Measurements from ENCODE around the gene PPIA.
"Not testable (repeated sequence)": the region's sequence is repeated elsewhere in the genome, so short reads cannot be mapped to it uniquely, and the experiment has no call there.

The PPIA gene

DNA sequence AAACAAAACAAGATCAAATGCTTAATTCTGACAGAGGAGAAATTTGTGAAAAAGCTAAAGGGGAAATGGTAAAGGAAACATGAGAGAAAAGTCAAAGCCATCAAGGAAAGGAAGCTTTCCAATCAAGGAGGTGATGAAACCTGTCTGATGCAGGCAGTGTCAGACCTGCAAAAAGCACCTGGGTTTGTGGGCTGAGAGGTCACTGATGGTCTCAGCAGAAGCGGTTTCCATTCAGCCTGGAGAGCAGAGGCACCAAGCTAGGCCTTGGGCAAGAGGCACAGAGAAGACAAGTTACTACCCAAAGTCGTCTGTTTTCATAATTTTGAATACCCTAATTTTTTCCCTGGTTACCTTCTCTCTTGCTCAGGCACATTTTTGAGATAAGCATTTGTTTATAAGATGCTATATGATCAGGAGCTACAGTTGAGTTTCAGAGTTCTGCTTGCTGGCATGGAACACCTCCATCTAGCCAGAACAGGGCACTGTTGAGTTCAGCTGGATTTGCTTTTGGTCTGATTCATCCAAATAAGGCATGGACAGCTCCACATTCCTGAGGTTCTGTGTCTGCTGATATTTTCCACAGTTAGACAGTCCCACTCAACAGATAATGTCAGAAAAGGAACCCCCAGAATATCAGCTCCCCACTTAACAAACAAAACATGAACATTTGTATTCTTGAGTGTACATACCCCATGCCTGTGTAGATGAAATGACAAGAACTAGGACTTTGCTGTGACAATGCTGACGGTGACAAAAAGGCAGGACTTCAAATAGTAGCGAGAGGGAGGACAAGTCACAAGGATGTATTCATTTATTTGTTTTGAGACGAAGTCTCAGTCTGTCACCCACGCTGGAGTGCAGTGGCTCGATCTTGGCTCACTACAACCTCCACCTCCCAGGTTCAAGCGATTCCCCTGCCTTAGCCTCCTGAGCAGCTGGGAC lies 4.9 kb upstream of the PPIA start:
- DNase-seq, result no peak

DNA sequence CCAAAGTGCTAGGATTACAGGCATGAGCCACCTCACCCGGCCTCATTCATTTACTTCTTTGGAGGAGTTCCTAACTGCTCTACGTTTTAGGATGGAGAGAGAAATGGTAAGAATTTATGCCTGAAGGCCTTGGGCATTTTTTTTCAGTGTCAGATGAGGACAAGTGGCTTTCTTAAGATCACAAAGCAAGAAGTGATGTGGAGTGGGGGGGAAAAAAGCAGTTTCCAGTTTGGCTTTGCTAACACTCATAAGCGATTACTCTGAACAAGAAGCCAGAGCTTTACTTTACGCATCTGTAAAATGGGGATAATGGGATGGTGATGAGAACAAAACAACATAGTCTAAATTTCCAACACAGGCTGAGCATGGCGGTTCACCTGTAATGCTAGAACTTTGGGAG lies 2.6 kb upstream of the PPIA start:
- no peak for DNase-seq

DNA sequence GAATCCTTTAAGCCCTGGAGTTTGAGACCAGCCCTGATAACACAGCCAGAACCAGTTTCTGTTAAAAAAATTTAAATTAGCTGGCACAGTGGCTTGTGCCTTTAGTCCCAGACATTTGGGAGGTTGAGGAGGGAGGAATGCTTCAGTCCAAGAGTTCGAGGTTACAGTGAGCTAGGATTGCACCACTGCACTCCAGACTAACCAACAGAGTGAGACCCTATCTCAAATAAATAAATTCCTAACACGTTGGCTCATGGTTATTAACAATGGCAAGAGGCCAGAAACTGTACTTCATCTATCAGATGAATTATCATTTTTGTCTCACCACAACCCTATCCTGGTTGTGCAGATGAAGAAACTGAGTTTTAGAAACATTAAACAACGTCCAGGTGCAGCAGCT lies 2.1 kb upstream of the PPIA start:
- DNase-seq, result no peak

DNA sequence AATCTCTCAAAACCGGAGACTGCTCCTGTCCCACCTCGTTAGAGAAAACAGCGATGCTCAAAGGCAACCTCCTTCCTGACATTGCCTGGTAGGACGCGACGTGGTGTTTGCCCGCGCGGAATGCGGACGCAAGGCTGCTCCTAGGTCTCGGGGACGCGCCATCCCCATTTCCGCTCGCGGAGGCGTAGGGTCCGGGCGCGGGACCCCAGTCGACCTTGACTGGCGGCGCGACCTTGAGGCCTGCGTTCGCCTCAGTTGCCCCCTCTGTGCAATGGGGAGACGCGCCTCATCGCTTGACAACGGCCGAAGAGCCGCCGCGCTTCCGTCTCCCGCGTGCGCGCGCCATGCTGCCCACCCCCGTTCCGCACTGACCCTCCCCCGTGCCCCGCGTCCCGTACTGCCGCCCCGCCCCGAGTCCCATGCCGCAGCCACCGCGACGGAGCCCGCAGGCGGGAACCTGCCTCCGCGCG lies 412 bp upstream of the PPIA start:
- no peak for DNase-seq

DNA sequence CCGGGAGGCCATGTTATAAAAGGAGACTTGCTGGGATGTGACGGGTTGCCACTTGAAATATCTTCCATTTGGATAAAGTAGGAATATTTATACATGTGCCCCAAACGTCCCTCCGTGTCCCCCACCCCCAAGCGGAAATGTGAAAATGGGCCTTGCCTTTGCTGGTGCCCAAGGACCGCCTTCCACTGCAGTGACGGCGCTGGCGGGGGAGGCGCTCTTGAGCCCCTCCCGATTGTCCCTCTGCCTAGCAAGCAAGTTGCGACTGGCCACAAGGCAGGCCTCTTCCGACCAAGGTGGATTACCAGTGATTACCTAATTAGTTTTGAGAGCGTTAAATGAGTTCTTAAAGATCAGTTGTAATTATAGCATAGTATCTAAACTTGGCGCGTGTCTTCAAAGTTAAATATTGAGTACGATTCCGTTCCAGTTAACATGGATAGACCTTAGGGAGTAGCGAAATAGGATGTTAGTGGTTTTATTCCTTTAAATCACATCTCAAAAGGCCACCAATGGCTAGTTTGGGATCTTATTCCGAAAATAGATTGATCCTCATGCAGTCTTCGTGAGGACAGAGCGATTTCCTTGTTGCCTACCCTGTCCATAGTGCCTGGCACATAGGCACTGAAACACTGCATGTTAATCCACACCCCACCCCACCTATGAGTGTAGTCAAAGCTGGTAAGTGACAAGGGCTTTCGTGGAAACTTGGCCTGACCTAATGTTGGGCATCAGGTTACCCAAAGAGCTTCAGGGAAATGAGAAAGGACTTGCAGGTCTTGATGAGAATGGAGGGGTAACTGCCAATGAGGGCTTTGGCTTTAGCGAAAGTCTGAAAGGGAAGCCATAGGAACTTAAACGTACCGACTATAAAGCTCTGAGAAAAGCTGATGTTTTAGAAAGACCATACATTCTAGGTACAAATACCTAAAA lies 1.1 kb downstream of the PPIA start:
- peak; percentile 63 for DNase-seq

DNA sequence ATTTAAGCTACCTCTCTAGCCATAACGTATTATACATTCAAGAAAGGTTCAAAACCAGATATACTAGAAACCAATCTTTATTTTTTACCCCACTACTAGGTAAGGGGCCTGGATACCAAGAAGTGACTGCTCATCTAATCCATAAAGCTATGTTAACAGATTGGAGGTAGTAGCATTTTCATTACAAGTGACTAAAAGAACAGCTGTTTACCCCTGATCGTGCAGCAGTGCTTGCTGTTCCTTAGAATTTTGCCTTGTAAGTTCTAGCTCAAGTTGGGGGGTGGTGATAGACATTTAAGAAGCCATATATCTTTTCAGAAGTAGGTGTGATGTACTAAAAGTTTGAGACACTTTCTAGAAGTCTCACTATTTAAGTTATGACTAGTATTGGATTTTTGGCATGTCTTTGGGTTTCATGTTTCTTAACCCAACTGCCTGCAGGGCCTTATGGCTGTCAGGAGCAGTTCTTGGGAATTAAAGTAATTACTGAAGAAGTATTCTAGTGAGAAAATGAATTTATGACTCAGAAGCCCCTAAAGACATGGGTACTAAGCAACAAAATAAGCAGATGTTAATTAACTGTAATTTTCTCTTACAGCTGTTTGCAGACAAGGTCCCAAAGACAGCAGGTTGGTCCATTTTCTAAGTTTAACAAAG lies 2.3 kb downstream of the PPIA start:
- DNase-seq, result no peak

DNA sequence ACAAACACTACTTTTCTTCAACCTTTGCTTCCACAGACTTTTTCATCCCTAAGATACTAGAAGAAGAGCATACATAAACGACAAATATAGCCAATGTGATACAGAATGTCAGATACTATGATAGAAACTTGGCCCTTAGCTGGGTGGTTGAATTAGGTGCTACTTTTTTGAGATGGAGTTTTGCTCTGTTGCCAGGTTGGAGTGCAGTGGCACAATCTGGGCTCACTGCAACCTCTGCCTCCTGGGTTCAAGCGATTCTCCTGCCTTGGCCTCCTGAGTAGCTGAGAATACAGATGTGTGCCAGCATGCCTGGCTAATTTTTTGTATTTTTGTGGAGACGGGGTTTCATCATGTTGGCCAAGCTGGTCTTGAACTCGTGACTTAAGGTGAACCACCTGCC lies 3.5 kb downstream of the PPIA start:
- DNase-seq, result no peak

DNA sequence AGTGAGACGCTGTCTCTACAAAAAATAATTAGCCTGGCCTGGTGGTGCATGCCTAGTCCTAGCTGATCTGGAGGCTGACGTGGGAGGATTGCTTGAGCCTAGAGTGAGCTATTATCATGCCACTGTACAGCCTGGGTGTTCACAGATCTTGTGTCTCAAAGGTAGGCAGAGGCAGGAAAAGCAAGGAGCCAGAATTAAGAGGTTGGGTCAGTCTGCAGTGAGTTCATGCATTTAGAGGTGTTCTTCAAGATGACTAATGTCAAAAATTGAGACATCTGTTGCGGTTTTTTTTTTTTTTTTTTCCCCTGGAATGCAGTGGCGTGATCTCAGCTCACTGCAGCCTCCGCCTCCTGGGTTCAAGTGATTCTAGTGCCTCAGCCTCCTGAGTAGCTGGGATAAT lies 5.4 kb downstream of the PPIA start:
- no peak for DNase-seq

DNA sequence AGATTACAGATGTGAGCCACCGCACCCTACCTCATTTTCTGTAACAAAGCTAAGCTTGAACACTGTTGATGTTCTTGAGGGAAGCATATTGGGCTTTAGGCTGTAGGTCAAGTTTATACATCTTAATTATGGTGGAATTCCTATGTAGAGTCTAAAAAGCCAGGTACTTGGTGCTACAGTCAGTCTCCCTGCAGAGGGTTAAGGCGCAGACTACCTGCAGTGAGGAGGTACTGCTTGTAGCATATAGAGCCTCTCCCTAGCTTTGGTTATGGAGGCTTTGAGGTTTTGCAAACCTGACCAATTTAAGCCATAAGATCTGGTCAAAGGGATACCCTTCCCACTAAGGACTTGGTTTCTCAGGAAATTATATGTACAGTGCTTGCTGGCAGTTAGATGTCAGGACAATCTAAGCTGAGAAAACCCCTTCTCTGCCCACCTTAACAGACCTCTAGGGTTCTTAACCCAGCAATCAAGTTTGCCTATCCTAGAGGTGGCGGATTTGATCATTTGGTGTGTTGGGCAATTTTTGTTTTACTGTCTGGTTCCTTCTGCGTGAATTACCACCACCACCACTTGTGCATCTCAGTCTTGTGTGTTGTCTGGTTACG lies 6.0 kb downstream of the PPIA start:
- no peak for DNase-seq

DNA sequence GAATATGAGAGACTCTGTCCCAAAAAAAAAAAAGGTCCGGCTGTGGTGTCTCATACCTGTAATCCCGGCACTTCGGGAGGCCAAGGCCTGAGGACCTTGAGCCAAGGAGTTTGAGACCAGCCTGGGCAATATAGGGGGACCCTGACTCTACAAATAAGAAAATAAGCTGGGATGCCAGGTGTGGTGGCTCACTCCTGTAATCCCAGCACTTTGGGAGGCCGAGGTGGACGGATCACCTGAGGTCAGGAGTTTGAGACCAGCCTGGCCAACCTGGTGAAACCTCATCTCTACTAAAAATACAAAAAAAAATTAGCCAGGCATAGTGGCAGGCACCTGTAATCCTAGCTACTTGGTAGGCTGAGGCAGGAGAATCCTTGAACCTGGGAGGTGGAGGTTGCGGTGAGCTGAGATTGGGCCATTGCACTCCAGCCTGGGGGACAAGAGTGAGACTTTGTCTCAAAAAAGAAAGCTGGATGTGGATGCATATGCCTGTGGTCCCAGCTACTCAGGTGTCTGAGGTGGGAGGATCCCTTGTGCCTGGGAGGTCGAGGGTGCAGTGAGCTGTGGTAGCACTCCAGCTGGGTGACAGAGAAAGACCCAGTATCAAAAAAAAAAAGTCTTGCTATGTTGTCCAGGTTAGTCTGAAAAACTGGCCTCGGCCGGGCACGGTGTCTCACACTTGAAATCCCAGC lies 7.5 kb downstream of the PPIA start:
- DNase-seq, result not testable (repeated sequence)

DNA sequence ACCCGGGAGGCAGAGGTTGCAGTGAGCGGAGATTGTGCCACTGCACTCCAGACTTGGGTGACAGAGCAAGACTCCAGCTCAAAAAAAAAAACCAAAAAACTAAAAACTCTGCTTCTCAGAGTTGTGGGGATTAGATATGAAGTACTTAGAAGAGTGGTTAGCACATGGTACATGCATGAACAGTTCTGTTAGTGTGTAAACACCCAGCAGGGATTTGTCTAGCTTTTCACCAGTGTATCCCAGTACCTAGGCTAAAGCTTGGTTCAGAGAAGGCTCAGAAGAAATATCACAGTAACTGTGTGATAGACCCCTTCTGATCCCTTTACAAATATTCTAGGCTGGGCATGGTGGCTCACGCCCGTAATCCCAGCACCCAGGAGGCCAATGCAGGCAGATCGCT lies 9.5 kb downstream of the PPIA start:
- no peak for DNase-seq

DNA sequence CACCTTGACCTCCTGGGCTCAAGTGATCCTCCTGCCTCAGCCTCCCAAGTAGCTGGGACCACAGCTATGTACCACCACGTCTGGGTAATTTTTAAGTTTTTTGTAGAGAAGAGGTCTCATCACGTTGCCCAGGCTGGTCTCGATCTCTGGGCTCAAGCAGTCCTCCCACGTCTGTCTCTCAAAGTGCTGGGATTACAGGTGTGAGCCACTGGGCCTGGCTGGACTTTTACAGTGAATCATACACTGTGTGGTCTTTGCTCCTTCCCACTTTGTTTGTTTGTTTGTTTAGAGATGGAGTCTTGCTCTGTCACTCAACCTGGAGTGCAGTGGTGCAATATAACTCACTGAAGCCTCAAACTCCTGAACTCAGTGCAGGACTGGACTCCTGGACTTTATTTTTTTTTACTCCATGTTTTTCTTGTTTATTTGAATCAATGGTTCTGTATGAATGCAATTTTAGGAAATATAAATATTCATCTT lies 12.5 kb downstream of the PPIA start:
- no peak for DNase-seq

DNA sequence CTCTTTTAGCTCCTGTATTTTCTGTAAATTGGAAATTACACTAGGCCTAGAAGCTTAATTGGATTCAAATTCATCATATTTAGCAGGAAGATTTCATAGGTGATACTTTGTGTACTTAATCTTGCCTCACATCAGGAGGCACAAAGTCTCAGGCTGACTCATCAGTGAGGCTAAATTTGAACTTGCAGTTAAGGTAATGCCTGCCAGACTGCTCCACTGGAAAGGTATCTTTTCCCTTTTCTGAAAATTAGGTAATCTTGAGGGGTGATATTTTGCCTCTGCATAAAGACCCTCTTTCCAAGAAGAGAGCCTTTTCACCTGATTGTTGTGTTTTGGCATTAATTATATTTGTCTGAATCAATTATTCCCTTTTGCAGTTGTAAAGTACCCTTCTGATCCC lies 14.6 kb downstream of the PPIA start:
- no peak for DNase-seq

DNA sequence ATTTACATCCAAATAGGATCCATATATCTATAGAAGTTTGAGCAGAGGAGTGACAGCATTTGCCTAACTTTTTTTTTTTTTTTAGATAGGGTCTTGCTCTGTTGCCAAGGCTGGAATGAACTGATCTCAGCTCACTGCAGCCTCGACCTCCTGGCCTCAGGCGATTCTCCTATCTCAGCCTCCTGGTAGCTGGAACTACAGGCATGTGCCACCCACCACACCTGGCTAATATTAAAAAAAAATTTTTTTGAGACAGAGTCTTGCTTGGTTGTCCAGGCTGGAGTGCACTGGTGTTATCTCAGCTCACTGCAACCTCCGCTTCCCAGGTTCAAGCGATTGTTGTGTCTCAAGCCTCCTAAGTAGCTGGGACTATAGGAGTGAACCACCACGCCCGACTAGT lies 15.1 kb downstream of the PPIA start:
- DNase-seq, result no peak

DNA sequence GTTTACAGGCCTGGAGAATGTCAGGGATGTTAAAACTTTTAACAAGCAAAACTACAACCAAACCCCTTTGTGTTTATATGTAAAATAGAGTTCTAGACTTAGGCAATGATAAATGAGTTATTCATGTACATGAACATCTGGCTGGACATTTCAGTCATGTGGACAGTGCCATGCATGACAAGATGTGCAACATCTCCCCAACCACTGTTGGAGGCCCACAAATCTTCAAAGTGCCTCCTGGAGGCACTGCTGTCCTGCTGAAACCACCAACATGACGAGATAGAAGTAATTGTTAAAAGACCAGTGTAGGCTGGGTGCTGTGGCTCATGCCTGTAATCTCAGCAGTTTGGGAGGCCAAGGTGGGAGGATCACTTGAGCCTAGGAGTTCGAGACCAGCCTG lies 18.4 kb downstream of the PPIA start:
- no peak for DNase-seq

DNA sequence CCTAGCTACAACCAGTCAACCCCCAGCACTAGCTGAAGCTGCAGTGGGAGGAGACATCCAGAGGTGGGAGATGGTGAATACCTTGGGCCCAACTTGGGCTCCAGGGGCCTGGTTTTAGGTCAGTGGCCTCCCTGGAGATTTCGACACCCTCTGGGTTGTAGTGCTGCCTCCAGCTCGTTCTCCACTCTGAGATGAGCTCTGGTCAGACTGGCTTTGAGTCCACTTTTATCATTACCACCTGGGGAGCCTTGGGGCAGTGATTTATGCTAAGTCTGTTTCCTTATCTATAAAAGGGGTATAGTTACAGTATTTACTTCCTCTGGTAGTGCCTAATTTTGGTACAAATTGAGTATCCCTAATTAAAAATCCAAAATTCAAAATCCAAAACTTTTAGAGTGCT lies 22.8 kb downstream of the PPIA start:
- DNase-seq, result no peak

DNA sequence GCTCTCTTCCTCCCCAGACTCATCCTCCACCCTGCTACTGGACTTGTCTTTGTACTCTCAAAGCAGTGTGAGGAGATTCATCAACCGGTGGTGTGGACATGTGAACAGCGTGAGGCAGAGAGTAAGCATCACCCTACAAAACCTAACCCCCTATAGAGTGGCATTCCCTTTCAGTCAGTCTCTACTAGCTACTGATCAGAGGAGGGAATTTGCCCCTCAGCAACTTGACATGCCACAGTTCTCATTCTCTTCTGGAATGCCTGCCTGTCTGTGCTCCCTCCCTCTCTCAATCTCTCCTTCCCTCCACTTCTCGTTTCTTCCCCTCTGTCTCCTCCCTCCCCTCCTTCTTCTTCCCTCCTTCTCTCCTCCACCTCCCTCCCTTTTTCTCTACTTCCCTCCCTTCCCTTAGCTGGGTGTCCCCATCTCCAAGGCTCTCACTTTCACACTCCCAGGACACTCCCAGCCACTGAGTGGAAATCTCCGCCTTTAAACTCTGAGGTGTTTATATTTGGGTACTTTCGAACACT lies 26.8 kb downstream of the PPIA start:
- DNase-seq, result no peak

DNA sequence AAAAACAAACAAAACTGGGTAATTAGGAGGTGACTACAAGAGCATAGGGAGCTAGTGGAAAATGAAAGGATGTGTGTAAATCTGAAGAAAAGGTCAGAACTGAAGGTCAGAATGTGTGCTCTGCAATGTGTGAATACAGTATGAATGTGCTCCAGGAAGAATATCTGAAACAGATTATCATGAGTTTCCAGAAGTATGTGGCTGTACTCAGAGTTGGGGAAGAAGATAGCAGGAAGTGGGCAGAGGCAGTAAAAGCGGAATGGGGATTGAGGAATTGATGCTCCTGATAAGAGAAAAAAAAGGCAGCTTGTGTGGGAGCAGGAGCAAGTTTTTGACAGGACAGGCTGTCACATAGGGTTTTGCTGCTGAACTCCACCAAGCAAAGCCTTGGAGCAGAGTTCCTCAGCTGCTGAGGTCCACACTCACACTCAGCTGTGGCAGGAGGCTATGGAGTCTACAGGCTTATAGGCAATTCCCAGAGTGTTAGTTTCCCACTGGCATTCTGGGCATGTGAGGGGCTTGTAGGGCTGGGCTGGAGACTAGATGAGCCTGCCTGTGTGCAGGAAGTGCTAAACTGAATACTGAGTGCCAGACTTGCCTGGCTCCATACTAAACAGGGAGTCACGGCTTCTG lies 28.5 kb downstream of the PPIA start:
- no peak for DNase-seq

DNA sequence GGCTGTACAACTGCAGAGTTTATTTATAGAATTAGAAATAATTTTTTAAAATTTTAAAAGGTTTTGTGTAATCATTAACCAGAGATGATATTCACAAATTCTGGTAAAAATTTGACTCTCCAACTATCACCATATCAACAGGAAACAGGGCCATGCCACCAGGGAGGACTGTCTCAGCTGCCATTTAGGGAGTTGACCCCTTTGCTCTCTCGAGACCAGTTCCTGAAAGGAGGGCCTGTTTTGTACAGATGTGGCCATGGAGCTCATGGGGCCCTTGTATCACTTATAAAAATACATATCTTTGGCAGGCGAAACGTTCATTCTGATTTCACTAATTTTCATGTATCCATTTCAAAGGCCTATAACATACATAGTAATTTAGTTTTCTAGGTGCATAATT lies 31.1 kb downstream of the PPIA start:
- DNase-seq, result no peak

DNA sequence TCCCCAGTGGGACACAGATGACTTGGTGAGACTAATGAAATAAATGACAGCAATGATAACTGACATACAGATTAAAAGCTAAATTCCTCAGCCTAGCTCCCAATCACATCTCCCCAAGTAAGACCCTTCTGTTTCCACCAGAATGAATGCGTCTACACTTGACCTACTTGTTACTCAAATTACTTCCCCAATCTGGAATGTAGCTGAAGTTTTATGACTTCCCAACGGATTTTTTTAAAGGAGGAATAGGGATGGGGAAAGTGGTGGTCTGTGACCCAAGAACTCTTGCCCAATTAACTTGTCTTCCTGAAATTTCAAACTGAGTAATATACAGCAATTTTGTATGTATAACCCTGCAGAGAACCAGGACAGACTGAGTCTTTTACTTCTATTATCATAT lies 42.3 kb downstream of the PPIA start:
- no peak for DNase-seq

DNA sequence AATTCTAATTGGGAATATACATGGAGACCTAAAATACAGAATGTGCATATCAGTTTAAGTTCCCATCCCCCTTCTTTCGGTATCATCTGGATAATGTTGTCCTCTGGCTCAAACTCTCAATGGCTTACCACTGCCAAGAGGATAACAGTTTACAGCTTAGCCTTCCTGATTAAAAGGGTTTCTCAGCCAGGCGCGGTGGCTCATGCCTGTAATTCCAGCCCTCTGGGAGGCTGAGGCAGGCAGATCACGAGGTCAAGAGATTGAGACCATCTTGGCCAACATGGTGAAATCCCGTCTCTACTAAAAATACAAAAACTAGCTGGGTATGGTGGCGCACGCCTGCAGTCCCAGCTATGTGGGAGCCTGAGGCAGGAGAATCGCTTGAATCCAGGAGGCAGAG lies 46.2 kb downstream of the PPIA start:
- DNase-seq, result not testable (repeated sequence)

Measured in NCI-H2171 (cell line).